ENCODE measurements around the gene WASF2. TPM values are rescaled to one million over a fixed set of nuclear protein-coding genes. Genes with fewer than 3 reads are reported as not detected.
A peak's percentile ranks its signal among the peaks of the same experiment; 100 is the strongest.

Gene WASF2
- total and polyA plus RNA-seq, 2 of the 13 experiments (the other 11 are each of a cell fraction or from before 2014, with no cell fraction given): 10.4 to 27.7 TPM

- 97% methylated on average over 1 of the region's 1 CpG for WGBS (ENCODE audit: low lambda C conversion rate)
- H3K27me3 ChIP-seq (ENCODE audit: control insufficient read depth in 1 of 2, insufficient read depth in 2 of 2, low read length in 2 of 2): no peaks in the 10 kb centered on the region; a peak in 1 of 5 replicates
- ATAC-seq: no peak
- no peak overlapping the region for H3K4me2 ChIP-seq (ENCODE audit: low read depth, low read length)
- H4K20me1 ChIP-seq (ENCODE audit: insufficient read depth, low read length): peaks cover 17% of the 10 kb centered on the region; the same call in 1 of the 2 replicates
- BruUV-seq (replicated peaks): no TSS peak
- ChIA-PET POLR2A (no interaction called here), CTCF (ENCODE audit: low intra/inter-chr PET ratio, low total read pairs) (no interaction called here)
- H3K36me3 ChIP-seq (replicated peaks in 1 of 2; ENCODE audit: control insufficient read depth in 1 of 2, insufficient read depth in 2 of 2, low read length in 2 of 2): no peaks in the 10 kb centered on the region
- H3K27ac ChIP-seq (ENCODE audit: extremely low read length, insufficient read depth, low read length): no peak overlapping the region
- peaks cover 13% of the 10 kb centered on the region for H3K4me1 ChIP-seq (ENCODE audit: insufficient read depth, low read length)
- H3K4me3 ChIP-seq (replicated peaks in 1 of 3; ENCODE audit: insufficient read depth in 1 of 3, low read depth in 2 of 3, low read length in 3 of 3): no peak overlapping the region
- no peaks in the 10 kb centered on the region for H3K9me3 ChIP-seq (ENCODE audit: low read length)
- no peak for FAIRE-seq
- peaks cover 70% of the 10 kb centered on the region for H3K79me2 ChIP-seq (ENCODE audit: insufficient read depth, low read length)
- no peak overlapping the region for H3K9ac ChIP-seq (ENCODE audit: insufficient read depth, low read depth, low read length)
- TF ChIP-seq ZNF737 (CRISPR knock-in tag; IDR thresholded peaks at IDR 0.05; ENCODE audit: borderline replicate concordance) (no peak), ZNF780A (CRISPR knock-in tag; IDR thresholded peaks at IDR 0.05) (no peak), TFDP1 (CRISPR knock-in tag; IDR thresholded peaks at IDR 0.05; ENCODE audit: borderline replicate concordance) (no peak), TEAD2 (CRISPR knock-in tag; IDR thresholded peaks at IDR 0.05) (no peak), PBX3 (CRISPR knock-in tag; IDR thresholded peaks at IDR 0.05; ENCODE audit: borderline replicate concordance) (no peak), PHF21A (CRISPR knock-in tag; IDR thresholded peaks at IDR 0.05) (no peak), MAFK (conservative IDR thresholded peaks at IDR 0.05 in 1 of 2, IDR thresholded peaks at IDR 0.05 in 1 of 2; ENCODE audit: low read length in 2 of 2) (peak; percentile 89 to 94), PAX8 (CRISPR knock-in tag; IDR thresholded peaks at IDR 0.05; ENCODE audit: borderline replicate concordance) (no peak), ZNF816 (CRISPR knock-in tag; IDR thresholded peaks at IDR 0.05; ENCODE audit: borderline replicate concordance) (no peak), SOX5 (CRISPR knock-in tag; IDR thresholded peaks at IDR 0.05; ENCODE audit: borderline replicate concordance) (no peak), ZNF282 (IDR thresholded peaks at IDR 0.05; ENCODE audit: partially characterized antibody) (no peak), MAFF (IDR thresholded peaks at IDR 0.05; ENCODE audit: low read depth, low read length) (peak; percentile 88), GFI1 (CRISPR knock-in tag; IDR thresholded peaks at IDR 0.05; ENCODE audit: borderline replicate concordance) (no peak), DNMT1 (CRISPR knock-in tag; IDR thresholded peaks at IDR 0.05) (no peak), SRSF9 (IDR thresholded peaks at IDR 0.05; ENCODE audit: borderline replicate concordance, insufficient read depth, low read depth, low read length, poor library complexity, severe bottlenecking) (no peak), ZNF709 (CRISPR knock-in tag; IDR thresholded peaks at IDR 0.05) (no peak), TBX2 (CRISPR knock-in tag; IDR thresholded peaks at IDR 0.05; ENCODE audit: borderline replicate concordance) (no peak)
- H2AFZ ChIP-seq (ENCODE audit: low read length): no peak overlapping the region
- intact Hi-C loops (cut with micrococcal nuclease; ENCODE audit: unreplicated experiment): no loop called here
- in situ Hi-C loops (cut with HindIII; ENCODE audit: extremely low pct_ligation_motif_present, low pct_unique_long_range_greater_than_20kb): no loop called here
- no peak for DNase-seq (ENCODE audit: low spot score)
Observed at GRCh38 chr1:27485363-27485762, 4.6 kb downstream of the WASF2 start.
